Testis (tissue), 3 donors: ENCODE results near the gene KREMEN2. TPM values are rescaled to one million over a fixed set of nuclear protein-coding genes. Genes with fewer than 3 reads are reported as not detected.

Experiments used
- DNase-seq: peaks from one replicate; pipeline ENCODE4 v3.0.0-alpha.2; 2019
- H3K27ac ChIP-seq, 2 donors: fragments of 200-600 bp; sonication (generic); one replicate each; pipeline ENCODE4 v1.5.1; 2019
- H3K27me3 ChIP-seq: fragments of 200-600 bp; sonication (generic); one replicate; pipeline ENCODE4 v1.5.1; 2019
- H3K36me3 ChIP-seq: fragments of 200-600 bp; sonication (generic); one replicate; pipeline ENCODE4 v1.5.1; 2017; ENCODE audit warnings: low read depth; ENCODE audit errors: missing control alignments
- H3K4me1 ChIP-seq: fragments of 200-600 bp; sonication (generic); one replicate; pipeline ENCODE4 v1.5.1; 2019
- H3K4me3 ChIP-seq, 2 donors: fragments of 200-600 bp; sonication (generic); one replicate each; pipeline ENCODE4 v1.5.1; 2017 to 2019
- H3K9me3 ChIP-seq: fragments of 200-600 bp; sonication (generic); one replicate; pipeline ENCODE4 v1.5.1; 2017
- POLR2A ChIP-seq: fragments of 450-650 bp; IDR thresholded peaks from one replicate; pipeline ENCODE4 v1.6.1; 2017; ENCODE audit warnings: antibody characterized with exemption, mild to moderate bottlenecking, moderate library complexity
- WGBS, 2 donors: methylation state at CpG; one replicate each; pipeline ENCODE4 v1.1.5; 2018; 5-methylcytosine and 5-hydroxymethylcytosine counted together
- intact Hi-C: fragments of 100-400 bp; cut with DNase I; formaldehyde crosslinking; loops from one replicate; pipeline ENCODE4 v1.15.1; 2023; ENCODE audit warnings: low total_unique reads
- polyA plus RNA-seq: library from polyadenylated mRNA; stranded (reverse); fragments of 350-450 nt; fragmentation: Illumina TruSeq; extraction: RNeasy Lipid Tissue Mini Kit (QIAGEN cat#74804); gene quantifications from one replicate; pipeline ENCODE4 v1.2.3, GENCODE V29; 2014; ENCODE audit warnings: low read depth, low replicate concordance; ENCODE audit not compliant: insufficient read depth
- total RNA-seq, 2 donors: library from RNA; depleted of rRNA; stranded (reverse); fragments of >200 nt; gene quantifications; one replicate each; pipeline ENCODE4 v1.2.3, GENCODE V29; 2016
- TF ChIP-seq, protein P1 (sequence below), 3 experiments: fragments of 450-650 bp in 2 of 3; fragments of 200-600 bp in 1 of 3; sonication (generic) in 1 of 3; IDR thresholded peaks; one replicate each; pipeline ENCODE4 v1.5.1; 2016 to 2019; ENCODE audit warnings: antibody characterized with exemption in 3 of 3, mild to moderate bottlenecking in 2 of 3, moderate library complexity in 1 of 3

Gene KREMEN2
- total and polyA plus RNA-seq, 3 donors from 2014 or later: 0.86 to 1.7 (median 1.7) TPM

DNA sequence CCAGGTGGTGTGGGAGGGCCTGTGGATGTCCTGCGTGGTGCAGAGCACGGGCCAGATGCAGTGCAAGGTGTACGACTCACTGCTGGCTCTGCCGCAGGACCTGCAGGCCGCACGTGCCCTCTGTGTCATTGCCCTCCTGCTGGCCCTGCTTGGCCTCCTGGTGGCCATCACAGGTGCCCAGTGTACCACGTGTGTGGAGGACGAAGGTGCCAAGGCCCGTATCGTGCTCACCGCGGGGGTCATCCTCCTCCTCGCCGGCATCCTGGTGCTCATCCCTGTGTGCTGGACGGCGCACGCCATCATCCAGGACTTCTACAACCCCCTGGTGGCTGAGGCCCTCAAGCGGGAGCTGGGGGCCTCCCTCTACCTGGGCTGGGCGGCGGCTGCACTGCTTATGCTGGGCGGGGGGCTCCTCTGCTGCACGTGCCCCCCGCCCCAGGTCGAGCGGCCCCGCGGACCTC lies 49.4 kb downstream of the KREMEN2 start:
- H3K27ac ChIP-seq: no peak overlapping the region
- no peaks in the 10 kb centered on the region for H3K36me3 ChIP-seq
- H3K4me3 ChIP-seq: no peak overlapping the region
- TF ChIP-seq, protein P1, sequence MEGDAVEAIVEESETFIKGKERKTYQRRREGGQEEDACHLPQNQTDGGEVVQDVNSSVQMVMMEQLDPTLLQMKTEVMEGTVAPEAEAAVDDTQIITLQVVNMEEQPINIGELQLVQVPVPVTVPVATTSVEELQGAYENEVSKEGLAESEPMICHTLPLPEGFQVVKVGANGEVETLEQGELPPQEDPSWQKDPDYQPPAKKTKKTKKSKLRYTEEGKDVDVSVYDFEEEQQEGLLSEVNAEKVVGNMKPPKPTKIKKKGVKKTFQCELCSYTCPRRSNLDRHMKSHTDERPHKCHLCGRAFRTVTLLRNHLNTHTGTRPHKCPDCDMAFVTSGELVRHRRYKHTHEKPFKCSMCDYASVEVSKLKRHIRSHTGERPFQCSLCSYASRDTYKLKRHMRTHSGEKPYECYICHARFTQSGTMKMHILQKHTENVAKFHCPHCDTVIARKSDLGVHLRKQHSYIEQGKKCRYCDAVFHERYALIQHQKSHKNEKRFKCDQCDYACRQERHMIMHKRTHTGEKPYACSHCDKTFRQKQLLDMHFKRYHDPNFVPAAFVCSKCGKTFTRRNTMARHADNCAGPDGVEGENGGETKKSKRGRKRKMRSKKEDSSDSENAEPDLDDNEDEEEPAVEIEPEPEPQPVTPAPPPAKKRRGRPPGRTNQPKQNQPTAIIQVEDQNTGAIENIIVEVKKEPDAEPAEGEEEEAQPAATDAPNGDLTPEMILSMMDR (IDR thresholded peaks at IDR 0.05): no peak
- TF ChIP-seq POLR2A: no peak
- H3K4me1 ChIP-seq: no peaks in the 10 kb centered on the region
- no peaks in the 10 kb centered on the region for H3K27me3 ChIP-seq
- H3K9me3 ChIP-seq: no peaks in the 10 kb centered on the region
- no peak for DNase-seq
- intact Hi-C loops: no loop called here
- 61 to 66% methylated on average over 9 to 19 of the region's 27 CpGs for WGBS, 2 donors

DNA sequence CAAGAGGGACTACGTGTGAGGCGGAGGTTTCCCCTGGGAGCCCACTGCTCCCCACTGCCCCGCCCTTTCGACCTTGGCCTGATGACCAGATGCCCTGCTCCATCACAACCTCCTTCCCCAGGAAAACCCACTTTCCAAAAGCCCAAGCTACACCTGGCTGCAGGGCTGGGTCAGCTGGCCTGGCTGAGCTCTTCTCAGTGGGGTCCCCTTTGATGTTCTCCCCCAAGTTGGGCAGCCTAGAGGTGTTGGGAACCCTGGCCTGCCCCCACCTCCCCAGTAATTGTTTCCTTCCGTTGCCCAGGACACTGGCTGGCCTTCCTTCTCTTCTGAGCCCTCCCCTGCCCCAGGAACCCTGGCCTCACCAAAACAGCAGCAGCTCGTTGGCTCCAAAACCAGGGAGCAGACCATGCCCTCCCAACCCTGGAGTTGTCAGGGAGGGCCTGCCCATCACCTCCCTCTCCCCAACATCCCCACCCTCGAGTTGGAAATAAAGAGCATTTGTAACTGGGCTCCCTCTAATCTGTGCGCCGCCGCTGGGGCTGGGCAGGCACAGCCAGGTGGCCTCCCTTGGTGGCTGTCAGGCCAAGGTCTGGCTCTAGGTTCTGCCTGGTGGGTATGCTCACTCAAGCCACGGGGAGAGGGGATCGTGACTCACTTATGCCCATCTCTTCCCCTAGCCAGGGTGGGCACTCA lies 50.1 kb downstream of the KREMEN2 start:
- intact Hi-C loops: no loop called here
- no peaks in the 10 kb centered on the region for H3K9me3 ChIP-seq
- H3K36me3 ChIP-seq: no peaks in the 10 kb centered on the region
- 50 to 57% methylated on average over 9 to 12 of the region's 12 CpGs for WGBS, 2 donors
- DNase-seq: no peak
- no peaks in the 10 kb centered on the region for H3K27me3 ChIP-seq
- TF ChIP-seq, protein P1 (IDR thresholded peaks at IDR 0.05): no peak
- no peak for TF ChIP-seq POLR2A
- no peak overlapping the region for H3K27ac ChIP-seq
- H3K4me1 ChIP-seq: no peaks in the 10 kb centered on the region
- no peak overlapping the region for H3K4me3 ChIP-seq

- peaks cover 7% of the 10 kb centered on the region for H3K4me1 ChIP-seq
- intact Hi-C loops: no loop called here
- no peak overlapping the region for H3K27ac ChIP-seq
- no peak for DNase-seq
- no peaks in the 10 kb centered on the region for H3K36me3 ChIP-seq
- no peak for TF ChIP-seq POLR2A
- TF ChIP-seq, protein P1 (IDR thresholded peaks at IDR 0.05): no peak
- no peaks in the 10 kb centered on the region for H3K27me3 ChIP-seq
- no peaks in the 10 kb centered on the region for H3K9me3 ChIP-seq
- WGBS, 2 donors: 91 to 94% methylated on average over 6 of the region's 6 CpGs
- no peak overlapping the region for H3K4me3 ChIP-seq
Measured at GRCh38 chr16:3014971-3015370, 50.9 kb downstream of the KREMEN2 start.

- H3K36me3 ChIP-seq: no peaks in the 10 kb centered on the region
- 86 to 90% methylated on average over 12 to 13 of the region's 13 CpGs for WGBS, 2 donors
- H3K27ac ChIP-seq: no peak overlapping the region
- no peak overlapping the region for H3K4me3 ChIP-seq
- no peaks in the 10 kb centered on the region for H3K27me3 ChIP-seq
- intact Hi-C loops: no loop called here
- DNase-seq: no peak
- H3K4me1 ChIP-seq: peaks cover 10% of the 10 kb centered on the region
- TF ChIP-seq, protein P1 (IDR thresholded peaks at IDR 0.05): no peak
- TF ChIP-seq POLR2A: no peak
- no peaks in the 10 kb centered on the region for H3K9me3 ChIP-seq
Measured at GRCh38 chr16:3015865-3016521, 51.9 kb downstream of the KREMEN2 start.
